GM19043 (cell line): ENCODE results near the gene ZNF219.
"Not testable (repeated sequence)": the region's sequence is repeated elsewhere in the genome, so short reads cannot be mapped to it uniquely, and the experiment has no call there.

ENCODE experiments used
- ATAC-seq: cut with Tn5 transposase; IDR thresholded peaks from one replicate; pipeline ENCODE4 v1.9.1; 2021; ENCODE audit warnings: low read depth; ENCODE audit not compliant: unreplicated experiment

Gene ZNF219

DNA sequence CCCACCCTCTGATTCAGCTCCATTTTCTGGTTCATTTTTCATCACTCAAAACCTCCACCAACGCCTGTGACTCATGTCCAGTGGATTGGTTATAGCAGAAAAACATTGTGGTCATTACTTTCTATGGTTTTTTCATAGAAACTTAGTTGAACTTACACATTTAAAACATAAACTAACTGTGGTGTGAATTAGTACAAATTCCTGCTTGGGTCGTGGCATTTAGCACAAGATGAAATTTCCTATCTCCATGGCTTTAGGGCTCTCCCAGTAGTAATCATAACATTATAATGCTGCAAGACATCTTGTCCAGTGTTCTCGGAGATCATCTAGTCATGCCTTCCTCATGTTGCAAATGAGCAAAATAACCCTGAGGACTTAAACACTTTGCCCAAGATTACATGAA is 49.2 kb downstream of the ZNF219 start:
- ATAC-seq: no peak

DNA sequence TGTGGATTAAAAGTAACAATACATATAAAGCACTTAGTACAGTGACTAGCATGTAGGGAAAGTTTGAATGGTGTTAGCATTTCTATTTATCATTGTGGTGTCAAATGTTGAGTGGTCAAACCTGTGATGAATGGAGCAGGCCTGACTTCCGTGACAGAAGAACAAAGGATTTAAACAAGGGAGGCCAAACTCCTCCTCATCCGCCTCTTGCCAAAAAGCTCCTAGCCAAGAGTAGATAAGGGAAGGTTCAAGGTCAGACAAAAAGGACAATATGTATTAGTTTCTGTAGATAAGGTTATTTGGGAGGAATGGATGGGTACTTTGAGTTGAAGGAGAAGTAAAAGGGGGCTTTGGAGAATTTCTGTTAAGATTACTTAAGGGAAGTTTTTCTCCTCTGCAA is 49.8 kb downstream of the ZNF219 start:
- no peak for ATAC-seq

DNA sequence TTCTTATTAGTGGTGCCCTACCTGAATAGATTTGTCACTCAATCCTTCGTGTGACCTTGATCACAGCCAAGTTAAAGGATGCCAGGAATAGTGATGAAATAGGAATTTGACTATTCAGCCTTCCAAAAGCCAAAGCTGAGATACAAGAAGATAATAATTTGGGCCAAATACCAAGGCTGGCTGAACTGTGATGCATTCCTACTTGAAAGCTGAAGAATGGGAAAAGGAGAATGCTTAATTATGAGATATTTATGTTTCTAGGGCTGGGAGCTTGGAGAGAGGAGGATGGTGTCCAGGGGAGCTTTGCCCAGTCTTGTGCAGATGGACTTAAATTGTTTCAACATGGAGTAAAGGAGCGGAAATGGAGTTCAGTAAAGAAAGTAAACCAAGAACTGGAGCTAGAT is 51.1 kb downstream of the ZNF219 start:
- no peak for ATAC-seq

DNA sequence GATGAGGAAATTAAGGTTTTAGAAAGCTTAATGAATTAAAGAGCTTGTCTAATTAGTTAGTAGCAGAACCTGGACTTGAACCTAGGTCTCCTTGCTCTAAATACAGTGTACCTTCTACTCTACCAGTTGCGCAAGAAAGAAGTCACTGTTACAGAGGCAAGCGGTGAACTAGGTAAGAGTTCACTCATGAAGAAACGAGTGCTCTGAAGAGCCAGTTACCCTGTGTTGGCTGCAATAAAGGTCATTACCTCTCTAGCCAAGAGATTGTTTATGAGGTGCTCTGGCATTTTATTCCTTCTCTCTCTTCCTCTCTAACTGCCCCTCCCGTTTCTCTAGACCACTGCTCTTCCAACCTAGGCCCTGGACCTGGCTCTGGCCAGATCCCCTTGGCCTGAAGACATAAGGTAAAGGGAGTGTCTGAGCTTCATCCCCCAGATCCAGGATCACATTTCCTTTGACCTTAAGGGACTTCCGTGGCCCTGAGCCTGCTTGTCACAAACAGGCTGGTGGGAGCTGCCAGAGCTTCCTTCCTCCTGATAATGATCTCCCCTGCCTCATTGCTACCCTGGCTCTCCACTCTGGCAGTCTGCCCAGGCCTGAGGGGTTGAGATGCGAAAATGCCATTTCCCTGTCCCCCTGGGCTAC is 54.4 kb downstream of the ZNF219 start:
- ATAC-seq: no peak

DNA sequence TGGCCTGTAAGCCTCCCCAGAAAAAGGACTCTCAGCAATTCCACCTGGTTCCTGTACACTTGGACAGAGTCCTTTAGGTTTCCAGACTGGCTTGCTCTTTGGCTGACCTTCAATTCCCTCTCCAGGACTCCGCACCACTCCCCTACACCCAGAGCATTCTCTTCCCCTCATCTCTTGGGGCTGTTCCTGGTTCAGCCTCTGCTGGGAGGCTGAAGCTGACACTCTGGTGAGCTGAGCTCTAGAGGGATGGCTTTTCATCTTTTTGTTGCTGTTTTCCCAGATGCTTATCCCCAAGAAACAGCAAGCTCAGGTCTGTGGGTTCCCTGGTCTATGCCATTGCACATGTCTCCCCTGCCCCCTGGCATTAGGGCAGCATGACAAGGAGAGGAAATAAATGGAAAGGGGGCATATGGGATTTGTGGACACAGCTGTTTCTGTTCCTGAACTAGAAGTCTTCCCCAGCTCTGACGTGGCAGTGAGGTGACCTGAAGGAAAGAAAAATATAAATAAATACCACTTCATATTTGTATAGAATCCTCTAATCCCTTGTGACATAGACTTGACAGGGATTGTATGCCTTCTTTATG is 55.0 kb downstream of the ZNF219 start:
- no peak for ATAC-seq

DNA sequence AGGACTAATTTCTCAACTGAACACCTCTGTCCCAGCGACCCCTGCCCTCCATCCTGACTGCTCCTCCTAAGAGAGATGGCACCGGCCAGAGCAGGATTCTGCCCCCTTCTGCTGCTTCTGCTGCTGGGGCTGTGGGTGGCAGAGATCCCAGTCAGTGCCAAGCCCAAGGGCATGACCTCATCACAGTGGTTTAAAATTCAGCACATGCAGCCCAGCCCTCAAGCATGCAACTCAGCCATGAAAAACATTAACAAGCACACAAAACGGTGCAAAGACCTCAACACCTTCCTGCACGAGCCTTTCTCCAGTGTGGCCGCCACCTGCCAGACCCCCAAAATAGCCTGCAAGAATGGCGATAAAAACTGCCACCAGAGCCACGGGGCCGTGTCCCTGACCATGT is 55.5 kb downstream of the ZNF219 start:
- ATAC-seq: no peak

DNA sequence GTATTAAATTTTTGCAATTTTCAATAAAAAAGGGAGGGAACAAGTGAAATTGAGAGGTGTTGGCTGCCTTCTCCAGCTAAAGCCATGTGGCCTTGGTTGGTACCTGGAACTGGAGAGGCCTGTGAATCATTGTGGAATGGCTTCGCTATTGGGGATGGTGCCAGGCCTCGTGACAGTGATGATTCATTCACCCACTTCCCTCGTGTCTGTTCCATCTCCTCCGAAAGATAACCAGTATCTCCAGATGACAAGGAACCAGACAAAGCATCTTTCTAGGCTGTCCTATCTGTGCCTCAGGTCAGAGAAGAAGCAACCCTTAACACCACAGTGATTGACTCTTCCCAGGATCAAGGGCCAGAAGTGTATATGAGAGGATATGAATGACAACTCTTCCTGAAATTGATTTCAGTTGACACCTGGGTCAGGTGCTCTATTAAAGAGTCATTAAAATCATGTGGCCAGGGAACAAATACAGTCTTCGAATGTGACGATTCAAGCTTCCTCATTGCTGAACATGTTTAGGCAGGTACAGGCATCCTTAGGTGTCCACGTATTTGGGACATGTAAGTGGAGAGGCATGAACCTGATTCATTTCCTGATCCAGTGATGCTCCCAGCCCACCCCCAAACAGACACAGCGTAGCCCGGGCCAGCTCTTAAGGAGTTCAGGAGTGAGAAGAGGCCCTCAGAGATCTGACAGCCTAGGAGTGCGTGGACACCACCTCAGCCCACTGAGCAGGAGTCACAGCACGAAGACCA is 56.6 kb downstream of the ZNF219 start, which contains the start of gene RNASE7:
Gene RNASE7 (plus strand): TSS at position 687 of the 758 bp plus-strand sequence. CDS start 631 bp downstream, outside the sequence.
- ATAC-seq: no peak

DNA sequence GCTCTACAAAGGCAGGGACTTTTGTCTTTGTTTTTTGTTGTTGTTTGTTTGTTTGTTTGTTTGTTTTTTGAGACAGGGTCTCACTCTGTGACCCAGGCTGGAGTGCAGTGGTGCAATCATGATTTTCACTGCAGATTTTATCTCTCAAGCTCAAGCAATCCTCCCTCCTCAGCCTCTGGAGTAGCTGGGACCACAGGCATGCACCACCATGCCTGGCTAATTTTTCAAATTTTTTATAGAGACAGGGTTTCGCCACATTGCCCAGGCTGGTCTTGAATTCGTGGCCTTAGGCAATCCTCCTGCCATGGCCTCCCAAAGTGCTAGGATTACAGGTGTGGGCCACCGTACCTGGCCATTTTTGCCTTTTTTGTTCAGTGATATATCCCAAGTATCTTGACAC is 57.5 kb downstream of the ZNF219 start:
- ATAC-seq: not testable (repeated sequence)

DNA sequence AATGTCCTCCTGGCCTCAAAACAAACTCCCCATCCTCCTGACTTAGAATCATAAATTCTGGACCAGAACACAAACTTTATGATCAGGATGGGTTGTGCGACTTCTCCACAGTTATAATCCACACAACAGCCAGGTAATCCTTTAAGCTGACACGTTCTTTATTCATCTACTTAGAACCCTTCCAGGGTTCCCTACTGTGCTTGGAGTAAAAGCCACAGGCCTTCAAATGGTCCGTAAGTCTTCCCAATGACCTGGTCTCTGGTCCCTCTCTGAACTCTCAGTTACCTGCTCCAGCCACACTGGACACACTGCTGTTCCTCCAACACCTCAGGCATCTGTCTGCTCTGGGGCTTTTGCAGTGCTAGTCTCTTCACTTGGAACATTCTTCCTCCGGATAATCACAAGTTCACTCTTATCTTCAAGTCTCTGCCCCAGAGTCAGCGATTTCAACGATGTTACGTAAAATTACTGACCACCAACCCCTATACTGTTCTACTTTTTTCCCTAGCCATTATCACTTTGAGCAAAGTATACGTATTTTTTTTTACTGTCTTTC is 58.0 kb downstream of the ZNF219 start:
- no peak for ATAC-seq
